ENCODE data around the gene TNFSF11.
"Not testable (repeated sequence)": the region's sequence is repeated elsewhere in the genome, so short reads cannot be mapped to it uniquely, and the experiment has no call there.

The TNFSF11 gene, protein sequence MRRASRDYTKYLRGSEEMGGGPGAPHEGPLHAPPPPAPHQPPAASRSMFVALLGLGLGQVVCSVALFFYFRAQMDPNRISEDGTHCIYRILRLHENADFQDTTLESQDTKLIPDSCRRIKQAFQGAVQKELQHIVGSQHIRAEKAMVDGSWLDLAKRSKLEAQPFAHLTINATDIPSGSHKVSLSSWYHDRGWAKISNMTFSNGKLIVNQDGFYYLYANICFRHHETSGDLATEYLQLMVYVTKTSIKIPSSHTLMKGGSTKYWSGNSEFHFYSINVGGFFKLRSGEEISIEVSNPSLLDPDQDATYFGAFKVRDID

DNA sequence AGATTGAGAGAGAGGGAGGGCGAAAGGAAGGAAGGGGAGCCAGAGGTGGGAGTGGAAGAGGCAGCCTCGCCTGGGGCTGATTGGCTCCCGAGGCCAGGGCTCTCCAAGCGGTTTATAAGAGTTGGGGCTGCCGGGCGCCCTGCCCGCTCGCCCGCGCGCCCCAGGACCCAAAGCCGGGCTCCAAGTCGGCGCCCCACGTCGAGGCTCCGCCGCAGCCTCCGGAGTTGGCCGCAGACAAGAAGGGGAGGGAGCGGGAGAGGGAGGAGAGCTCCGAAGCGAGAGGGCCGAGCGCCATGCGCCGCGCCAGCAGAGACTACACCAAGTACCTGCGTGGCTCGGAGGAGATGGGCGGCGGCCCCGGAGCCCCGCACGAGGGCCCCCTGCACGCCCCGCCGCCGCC is at the start of gene TNFSF11:
TSS of gene TNFSF11 (plus strand) at position 142 of the 400 bp plus-strand sequence. CDS start at position 294, 152 bp downstream.
- no peak for DNase-seq (ENCODE audit: low spot score)

DNA sequence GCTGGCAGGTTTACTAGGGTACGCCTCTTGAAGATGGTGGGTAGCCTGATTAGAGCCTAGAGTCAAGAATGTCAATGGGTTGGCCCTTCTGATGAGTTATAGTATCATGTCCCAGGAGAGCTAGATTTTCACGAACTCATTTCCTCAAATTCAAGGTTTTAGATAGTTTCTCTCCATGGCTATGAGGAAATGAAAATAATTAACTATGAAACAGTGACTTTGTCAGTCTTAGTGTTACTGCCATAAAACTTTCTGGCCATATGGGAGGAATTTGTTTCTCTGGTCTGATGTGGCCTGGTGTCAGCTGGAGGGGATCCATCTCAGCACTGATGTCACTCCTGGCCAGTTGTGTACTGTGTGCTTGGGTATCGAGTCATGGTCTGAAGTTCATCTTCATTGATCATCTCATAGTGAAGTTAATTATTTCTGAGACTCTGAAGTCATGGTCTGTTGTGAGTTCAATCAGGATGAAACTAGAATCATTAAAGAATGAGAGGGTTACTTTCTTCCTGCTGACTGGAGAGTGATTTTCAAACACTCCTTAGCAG is 49.4 kb upstream of the TNFSF11 start:
- no peak for DNase-seq (ENCODE audit: low spot score)

DNA sequence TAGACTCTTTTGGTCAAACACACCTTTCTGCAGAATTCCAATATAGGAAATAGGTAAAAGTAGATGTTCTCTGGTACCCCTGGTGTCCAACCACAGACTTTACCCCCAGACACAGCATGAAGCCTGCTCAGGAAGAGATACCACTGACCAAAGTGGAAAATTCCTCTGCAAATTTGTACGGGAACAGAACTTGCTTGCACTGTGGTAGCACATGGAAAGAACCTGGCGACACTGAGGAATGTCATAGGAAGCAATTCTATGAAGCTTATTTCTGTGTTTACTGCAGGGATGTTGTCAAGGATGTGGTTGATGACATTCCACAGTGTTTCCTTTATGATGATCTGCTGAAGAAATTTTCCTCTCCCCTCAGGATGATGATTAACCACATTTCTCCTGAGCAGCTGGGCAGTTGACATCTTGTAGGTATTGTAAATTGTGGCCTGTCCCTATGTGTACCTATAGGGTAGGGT is 48.9 kb upstream of the TNFSF11 start:
- DNase-seq (ENCODE audit: low spot score): no peak

DNA sequence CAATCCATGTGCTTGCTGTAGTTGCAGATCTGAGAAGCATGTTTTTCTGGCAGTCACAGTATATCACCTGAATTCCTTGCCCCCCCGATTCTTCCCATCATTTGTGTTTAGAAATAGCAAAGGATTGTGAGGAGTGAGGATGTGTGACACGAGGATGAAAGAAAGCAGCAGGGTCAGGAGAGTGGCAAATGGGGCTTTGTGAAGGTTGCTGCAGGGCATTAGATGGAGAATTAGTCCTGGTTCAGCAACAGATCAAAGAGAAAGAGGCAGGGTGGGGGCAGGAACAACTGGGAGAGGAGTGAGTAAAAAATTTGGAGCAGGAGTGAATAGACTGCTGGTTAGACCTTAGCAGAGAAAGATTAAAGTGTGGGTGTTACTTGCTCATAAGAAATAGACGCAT is 47.7 kb upstream of the TNFSF11 start:
- no peak for DNase-seq (ENCODE audit: low spot score)

DNA sequence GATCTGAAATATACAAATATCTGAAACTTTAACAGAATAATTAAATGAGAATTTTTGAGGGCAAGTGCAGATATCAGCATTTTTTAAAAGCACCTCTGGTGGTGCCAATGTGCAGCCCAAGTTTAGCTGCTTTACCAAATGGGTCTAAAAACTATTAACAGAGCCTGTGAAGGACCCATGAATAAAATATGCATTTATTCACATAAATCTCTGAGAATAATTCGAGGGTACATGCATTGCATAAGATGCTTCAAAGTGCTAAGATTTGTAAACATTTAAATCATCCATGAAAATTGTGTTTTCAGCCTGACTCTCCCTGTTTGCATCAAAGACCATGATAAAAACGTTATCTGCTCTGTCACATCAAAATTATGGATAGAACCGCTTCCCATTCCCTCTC is 47.1 kb upstream of the TNFSF11 start:
- DNase-seq (ENCODE audit: low spot score): no peak

DNA sequence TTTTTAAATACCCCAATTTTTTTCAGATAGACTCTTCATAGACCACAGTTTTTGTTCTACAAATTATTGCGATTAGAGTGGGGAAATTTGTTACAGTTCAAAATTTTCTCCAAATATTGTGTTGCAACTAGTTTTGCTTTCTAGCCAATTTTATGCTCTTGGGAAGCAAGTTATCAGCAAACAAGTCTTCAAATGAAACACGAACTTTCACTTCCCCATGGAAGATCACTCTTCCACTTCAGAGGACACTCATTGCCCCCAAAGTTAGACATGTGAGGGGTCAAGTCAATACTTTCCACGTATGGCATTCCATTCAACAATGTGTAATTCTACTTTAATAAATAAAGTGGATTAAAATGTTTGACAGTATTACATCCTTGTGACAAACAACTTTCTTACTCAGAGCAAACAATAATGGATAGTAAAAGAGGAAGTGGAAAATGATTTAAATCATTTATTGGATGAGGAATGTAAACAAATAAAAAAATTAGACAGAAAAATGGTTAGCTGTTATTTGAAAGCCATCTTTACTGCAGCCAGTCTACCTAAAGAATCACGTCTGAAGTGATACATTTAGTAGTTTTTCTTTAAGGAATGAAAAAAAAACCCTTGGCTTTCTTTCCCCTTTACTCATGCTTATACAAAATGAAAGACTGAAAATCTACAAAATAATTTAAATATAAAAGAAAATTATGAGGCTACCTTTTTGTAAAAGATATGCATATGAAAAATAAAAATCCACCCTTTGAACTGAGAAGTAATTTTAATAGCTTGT is 41.2 kb upstream of the TNFSF11 start:
- no peak for DNase-seq (ENCODE audit: low spot score)

DNA sequence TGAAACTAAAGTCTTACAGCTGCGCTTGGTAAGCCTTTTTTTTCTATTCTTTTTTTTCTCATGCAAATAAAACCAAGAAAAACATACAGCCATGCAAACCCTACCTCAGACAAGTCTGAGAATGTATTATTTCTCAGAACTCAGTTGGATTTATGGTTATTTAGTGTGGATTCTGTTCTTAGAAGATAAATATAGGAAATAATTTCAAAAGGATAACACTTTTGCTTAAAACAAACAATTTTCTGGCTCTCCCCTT is 40.7 kb upstream of the TNFSF11 start:
- no peak for DNase-seq (ENCODE audit: low spot score)

DNA sequence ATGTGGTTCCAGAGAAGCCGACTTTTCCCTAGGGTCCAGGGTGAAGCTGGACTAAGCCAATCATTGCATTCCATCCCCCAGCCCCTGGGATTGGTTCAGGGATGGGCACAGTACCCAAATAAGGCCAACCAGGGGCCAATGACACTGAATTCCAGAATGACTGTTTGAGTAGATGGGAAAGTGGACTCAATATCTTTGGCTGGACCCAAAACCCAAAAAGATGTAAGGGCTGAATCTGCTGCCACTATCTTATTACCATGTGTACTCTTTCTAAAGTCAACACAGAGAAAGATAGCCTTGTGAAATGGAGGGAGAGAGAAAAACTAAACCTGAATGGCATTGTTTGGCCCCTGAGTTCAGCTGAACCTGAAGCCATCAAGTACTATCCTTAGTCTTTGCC is 39.2 kb upstream of the TNFSF11 start:
- no peak for DNase-seq (ENCODE audit: low spot score)

DNA sequence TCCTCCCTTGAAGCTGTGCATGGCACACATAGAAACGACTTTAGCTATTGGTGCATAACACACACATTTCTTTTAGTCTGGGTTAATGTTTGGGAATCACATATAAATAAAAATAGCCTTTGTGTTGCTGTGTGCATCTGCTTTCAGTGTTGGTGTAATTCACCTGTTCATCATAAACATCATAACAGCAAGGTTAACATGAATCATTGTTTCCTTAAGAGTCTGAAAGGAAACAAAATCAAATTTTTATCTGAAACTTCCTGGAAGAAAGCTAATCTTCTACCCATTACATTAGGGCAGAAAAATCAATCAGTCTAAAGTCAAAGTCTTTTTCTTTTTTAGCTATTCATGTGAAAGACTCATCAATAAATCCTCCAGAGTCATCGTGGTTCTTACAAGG is 35.0 kb upstream of the TNFSF11 start:
- no peak for DNase-seq (ENCODE audit: low spot score)

DNA sequence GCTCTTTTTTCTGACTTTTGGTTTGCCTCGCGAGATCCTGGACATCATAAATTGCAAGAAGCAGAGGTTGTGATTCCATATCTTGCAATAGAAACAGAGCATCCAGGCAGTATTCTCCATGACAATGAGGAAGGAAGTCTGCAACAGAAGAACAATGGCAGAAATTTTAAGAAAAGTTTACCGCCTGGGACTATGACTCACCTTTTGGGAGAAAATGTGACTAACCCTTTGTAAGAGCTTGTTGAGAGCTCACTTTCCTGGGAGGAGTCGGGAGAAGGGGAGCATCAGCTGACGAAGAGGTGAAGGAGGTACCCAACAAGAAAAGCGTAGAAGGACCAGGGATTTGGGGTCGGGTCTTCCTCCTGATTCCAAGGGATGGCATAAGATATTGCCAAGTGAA is 34.3 kb upstream of the TNFSF11 start:
- no peak for DNase-seq (ENCODE audit: low spot score)

DNA sequence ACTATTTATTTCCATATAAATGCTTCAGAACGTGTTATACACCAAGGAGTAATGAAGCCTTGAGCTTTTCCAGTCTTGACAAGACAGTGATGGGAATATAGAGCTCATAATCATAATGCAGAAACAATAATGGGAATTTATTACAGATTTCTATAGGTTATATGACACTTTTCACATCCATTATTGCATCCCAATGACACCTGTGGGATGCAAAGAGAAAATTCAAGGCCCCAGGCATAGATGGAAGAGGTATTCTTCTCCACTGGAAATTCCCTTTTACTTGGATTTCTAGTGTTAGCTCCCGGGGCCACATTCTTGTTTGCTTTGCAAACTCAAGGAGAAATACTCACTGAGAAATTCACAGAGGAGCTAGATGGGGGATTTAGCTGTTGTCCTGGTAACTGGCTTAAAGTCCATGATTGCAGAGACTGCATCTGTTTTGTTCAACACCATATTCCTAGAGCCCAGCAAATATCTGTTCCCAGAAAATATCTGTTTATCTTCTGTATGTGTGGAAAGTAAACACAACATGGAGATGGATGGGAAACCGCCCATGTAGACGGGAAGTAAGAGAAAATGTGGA is 30.6 kb upstream of the TNFSF11 start:
- DNase-seq (ENCODE audit: low spot score): no peak

DNA sequence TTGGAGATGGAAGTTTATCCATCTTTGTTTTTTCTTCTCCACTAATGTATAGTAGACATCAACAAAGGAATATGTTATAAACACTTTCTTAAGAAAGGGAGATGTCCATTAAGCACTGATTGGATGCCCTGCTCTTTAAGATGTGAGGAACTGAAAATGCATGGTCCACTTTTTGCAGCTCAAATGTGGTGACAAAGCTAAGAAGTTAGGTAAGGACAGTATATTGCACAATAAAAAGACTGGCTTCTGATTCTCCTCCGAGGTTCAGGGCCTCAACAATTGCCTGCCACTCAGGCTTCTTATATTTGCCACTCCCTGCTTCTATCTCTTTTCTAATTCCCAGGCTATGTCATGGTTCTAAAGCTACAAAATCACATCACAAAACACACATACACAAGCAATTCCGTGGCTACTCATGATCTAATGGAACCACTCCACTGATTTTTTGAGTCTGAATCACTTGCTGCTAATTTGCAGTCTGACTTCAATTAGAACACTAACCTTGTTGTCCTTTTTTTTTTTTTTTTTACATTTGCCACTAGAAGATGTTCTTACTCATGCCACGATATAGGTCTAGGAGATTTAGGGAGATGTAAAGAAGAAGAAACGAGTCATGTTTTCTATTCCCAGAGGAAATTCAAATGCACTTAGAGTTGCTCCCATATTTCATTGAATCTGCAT is 29.6 kb upstream of the TNFSF11 start:
- no peak for DNase-seq (ENCODE audit: low spot score)

DNA sequence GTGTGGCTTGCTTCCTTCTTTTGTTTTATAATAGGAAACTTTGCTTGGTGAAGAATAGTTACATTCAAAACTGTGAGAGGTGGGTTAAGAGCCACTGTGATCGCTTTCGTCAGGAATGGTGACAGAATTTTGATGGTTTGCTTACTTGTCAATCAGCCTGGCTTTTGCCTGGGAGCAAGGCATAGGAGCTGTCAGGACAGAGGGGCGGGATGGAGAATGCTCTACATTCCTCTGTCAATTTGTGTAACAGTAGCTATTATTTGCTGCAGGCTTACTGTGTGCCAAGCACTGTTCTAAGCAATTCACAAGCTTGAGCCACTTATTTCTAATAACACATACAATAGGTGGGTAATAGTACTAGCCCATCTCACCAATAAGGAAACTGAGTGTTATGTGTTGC is 28.1 kb upstream of the TNFSF11 start:
- no peak for DNase-seq (ENCODE audit: low spot score)

DNA sequence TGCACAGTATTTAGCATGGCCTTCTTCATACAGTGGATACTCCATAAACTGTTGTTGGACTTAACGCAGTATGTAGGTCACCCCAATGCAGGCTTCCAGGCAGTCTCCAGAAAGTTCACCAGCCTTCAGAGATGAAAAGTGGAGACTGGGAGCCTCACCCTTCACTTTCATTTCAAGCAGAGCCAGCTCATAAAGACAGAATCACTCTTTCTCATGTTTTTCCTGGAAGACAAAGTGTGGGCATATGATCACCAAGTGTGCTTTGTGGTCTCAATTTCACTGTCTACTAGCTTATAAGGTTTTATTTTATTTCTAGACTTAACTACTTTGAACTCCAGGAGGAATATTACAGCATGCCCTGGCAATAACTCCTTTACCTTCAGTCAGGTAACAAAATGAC is 26.3 kb upstream of the TNFSF11 start:
- no peak for DNase-seq (ENCODE audit: low spot score)

DNA sequence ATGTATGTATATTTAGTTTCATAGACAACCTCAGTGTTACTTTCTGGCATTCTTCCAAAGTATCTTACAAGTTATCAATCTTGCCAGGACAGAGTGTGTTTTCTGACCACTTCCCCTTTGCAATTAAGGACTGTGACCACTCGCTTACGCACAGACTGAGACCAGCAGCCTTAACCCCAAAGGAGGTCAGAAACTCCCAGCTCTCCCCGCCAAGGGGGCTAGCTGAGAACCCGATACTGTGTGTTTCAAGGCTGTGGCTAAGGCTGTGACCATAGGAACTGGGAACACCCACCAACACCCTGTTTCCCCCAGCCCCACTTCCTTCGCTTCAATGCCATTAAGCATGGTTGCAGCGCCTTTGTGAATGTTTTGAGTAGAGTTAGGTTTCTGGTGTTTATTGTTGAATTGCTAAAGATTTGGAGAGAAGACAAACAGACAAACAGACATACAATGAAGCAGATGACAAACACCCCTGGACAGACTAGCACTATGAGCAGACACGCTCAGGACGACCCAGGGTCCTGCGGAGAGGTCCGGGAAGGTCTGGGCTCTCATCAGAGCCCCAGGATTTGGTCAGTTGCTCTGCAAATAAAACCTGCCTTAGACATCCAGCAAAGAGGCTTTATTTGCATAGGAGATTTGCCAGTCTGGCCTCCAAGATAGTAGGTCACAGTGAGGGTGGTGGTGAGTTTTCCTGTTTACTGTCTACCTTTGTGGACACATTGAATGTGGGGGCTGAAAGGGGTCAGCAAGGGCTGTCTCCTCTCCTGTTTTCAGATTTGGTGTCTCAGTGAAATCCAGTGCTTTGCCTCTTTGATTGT is 25.0 kb upstream of the TNFSF11 start:
- no peak for DNase-seq (ENCODE audit: low spot score)

DNA sequence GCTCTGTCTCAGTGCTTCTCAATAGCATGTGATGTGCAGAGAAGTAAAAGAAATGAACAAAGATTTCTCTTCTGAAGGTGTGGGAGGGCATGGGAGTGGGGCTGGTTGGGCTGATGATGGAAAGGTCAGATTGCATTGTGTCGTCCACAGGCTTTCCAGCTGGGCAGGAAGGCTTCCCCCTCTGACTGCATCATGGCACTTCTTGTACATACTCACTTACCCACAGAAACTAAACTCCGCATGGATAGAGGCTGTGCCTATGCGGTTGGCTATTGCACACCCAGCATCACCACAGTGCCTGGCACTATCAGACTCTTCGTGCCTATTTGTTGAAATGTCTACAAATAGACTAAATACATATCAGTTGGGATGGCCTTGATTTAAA is 24.4 kb upstream of the TNFSF11 start:
- DNase-seq (ENCODE audit: low spot score): no peak

DNA sequence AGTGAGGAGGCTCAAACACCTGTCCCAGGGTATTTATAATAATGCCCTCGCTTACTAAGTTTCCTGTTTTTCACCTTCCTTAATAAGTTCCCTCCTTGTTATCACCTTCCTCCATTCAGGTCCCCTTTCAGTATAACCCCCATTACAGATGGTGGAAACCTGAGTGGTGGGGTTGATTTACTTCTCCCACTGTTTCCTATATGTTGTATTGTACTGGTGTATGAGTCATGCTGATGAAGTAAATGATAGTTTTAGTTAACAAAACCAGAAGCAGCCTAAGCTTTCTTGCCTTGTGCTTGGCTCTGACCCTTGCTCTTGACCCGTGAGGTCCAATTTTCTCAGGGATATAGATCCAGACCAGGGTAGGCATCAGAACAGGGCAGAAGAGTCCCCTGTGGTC is 22.3 kb upstream of the TNFSF11 start:
- DNase-seq (ENCODE audit: low spot score): no peak

DNA sequence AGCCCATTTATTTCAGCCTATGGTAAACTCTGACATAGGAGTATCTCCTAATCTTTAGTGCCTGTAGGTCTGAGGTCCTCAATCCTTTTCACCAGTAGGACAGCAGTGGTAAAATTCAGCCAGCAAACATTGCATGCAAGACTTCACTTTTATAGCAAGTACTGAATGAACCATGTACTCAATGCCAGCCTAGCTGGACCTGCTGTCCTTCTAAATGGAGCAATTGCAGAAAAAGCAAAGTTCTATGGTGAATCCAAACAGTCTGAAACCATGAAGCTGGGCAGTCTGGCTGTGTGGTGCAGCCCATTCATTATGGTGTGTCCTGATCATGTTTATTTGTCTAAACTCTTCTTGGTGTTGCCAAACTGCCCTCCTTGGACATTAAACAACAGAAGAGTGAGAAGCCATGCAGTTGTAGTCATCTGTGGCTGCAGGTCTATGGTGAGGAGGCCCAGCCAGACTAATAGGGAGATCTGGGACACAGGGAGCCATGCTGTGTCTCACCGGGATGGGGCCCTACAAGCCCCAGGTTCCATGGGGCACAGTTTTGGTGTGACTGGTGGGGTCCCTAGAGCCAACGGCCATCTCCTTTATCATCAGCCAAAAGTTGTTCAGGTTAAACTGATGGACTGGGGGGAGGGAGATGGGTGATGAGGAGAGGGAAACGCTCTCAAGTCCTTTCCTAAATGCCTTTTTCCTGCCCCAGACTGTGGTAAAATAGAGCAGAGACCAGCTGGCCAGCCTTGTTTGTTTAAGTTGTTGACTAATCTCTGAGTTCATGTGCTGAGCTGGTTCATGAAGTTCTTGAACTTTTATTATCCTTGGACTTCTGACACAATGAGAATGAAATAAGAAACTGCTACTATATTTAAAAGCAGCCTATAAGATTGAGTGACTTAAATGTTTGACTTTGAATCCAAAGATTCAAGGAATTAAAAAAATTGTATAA is 20.6 kb upstream of the TNFSF11 start:
- DNase-seq (ENCODE audit: low spot score): no peak

DNA sequence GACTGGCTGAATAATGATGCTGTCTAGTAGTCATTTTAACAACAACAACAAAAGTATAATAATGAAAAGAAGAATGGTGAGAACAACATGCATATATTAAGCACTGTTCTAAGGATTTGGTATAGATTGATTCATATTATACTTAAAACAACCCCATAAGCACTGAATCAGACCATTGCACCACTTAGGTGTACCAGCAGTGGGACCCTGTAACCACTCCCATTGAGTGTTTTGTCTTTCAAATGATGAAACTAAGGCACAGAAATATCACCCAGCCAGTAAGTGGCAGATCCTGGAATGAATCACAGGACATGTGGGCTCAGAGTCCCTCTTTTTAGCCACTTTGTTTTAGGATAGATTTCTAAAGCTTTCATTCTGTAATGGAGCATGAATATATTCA is 14.9 kb upstream of the TNFSF11 start:
- DNase-seq (ENCODE audit: low spot score): no peak

DNA sequence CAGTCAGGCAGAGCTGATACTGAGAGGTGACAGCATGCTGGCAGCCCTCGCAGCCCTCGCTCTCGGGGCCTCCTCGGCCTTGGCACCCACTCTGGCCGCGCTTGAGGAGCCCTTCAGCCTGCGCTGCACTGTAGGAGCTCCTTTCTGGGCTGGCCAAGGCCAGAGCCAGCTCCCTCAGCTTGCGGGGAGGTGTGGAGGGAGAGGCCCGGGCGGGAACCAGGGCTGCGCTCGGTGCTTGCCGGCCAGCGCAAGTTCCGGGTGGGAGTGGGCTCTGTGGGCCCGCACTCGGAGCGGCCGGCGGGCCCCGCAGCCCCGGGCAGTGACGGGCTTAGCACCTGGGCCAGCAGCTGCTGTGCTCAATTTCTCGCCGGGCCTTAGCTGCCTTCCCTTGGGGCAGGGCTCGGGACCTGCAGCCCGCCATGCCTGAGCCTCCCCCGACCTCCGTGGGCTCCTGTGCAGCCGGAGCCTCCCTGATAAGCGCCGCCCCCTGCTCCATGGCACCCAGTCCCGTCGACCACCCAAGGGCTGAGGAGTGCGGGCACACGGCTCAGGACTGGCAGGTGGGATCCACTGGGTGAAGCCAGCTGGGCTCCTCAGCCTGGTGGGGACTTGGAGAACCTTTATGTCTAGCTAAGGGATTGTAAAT is 14.3 kb upstream of the TNFSF11 start:
- not testable (repeated sequence) for DNase-seq (ENCODE audit: low spot score)

Measured in CD4-positive, alpha-beta T cell treated with Interleukin-2 at 100 ng/mL for 4 hours (primary cell).